Small intestine (tissue), 7 donors: ENCODE data around the gene HMGCR. TPM values are rescaled to one million over a fixed set of nuclear protein-coding genes. Genes with fewer than 3 reads are reported as not detected.

Experiments used
- DNase-seq, 2 donors: peaks; one replicate each; pipeline versions ENCODE4 v3.0.0 to v3.0.0-alpha.2; 2013
- FAIRE-seq: peaks from 2 replicates; lab custom pipeline; 2012; peaks lifted over from hg19 to GRCh38; lab: Jason Lieb, UNC
- H3K27ac ChIP-seq, 3 donors: one replicate each; pipeline ENCODE4 v1.5.1; 2013; ENCODE audit warnings: low read length in 2 of 3, mild to moderate bottlenecking in 2 of 3, control low read depth in 1 of 3, inconsistent platforms in 1 of 3, low read depth in 1 of 3, moderate library complexity in 1 of 3
- H3K27me3 ChIP-seq, 3 donors: one replicate each; pipeline ENCODE4 v1.6.1; 2013; ENCODE audit warnings: low read length in 3 of 3, inconsistent platforms in 1 of 3; ENCODE audit not compliant: control insufficient read depth in 3 of 3, insufficient read depth in 3 of 3
- H3K36me3 ChIP-seq, 3 donors: one replicate each; pipeline ENCODE4 v1.6.1; 2013; ENCODE audit warnings: low read length in 3 of 3, inconsistent platforms in 1 of 3, low read depth in 1 of 3, mild to moderate bottlenecking in 1 of 3, moderate library complexity in 1 of 3; ENCODE audit not compliant: control insufficient read depth in 3 of 3, insufficient read depth in 2 of 3
- H3K4me1 ChIP-seq, 3 donors: one replicate each; pipeline ENCODE4 v1.6.1; 2013; ENCODE audit warnings: low read length in 2 of 3, inconsistent platforms in 1 of 3, low read depth in 1 of 3, mild to moderate bottlenecking in 1 of 3, moderate library complexity in 1 of 3; ENCODE audit not compliant: control insufficient read depth in 3 of 3, insufficient read depth in 2 of 3
- H3K4me3 ChIP-seq, 3 donors: one replicate each; pipeline ENCODE4 v1.5.1; 2013; ENCODE audit warnings: low read length in 3 of 3, control low read depth in 1 of 3, inconsistent platforms in 1 of 3, low read depth in 1 of 3, mild to moderate bottlenecking in 1 of 3, moderate library complexity in 1 of 3
- H3K9me3 ChIP-seq, 2 donors: one replicate each; pipeline ENCODE4 v1.6.1; 2013; ENCODE audit warnings: low read depth in 1 of 2, low read length in 1 of 2; ENCODE audit not compliant: control insufficient read depth in 2 of 2, insufficient read depth in 1 of 2
- WGBS, 3 donors: extraction: QIAGEN DNeasy Blood & Tissue Kit; methylation state at CpG; one replicate each; pipeline ENCODE4 v1.1.7; 2013; 5-methylcytosine and 5-hydroxymethylcytosine counted together
- polyA plus RNA-seq, 4 donors: library from polyadenylated mRNA; stranded (reverse) in 3 of 4; unstranded in 1 of 4; fragments of 200-250 nt in 3 of 4; fragments of 120-200 nt in 1 of 4; gene quantifications; one replicate each; pipeline versions ENCODE4 v1.2.1 to v1.2.3, GENCODE V29; 2013
- donor health status: healthy with polysubstance abuse.
- donor health status: control.
- donor health status: control.
- donor health status: Bipolar disorder and iron deficiency.
- donor health status: healthy.

HMGCR gene
- polyA plus RNA-seq, 4 donors: 3.8 to 54.3 (median 29.3) TPM

- no peak for FAIRE-seq
- peaks cover 13 to 20% (median 18%) of the 10 kb centered on the region in 3 donors for H3K36me3 ChIP-seq
Observed at GRCh38 chr5:75348241-75348640, 11.2 kb downstream of the HMGCR start.

GRCh38 chr5:75349663-75350062 lies 12.6 kb downstream of the HMGCR start:
- Histone ChIP-seq H3K4me3 (no peak overlapping the region), H3K36me3 (peaks cover 15 to 20% (median 16%) of the 10 kb centered on the region in 3 donors), H3K4me1 (no peaks in the 10 kb centered on the region), H3K27ac (no peak overlapping the region), H3K27me3 (no peaks in the 10 kb centered on the region), H3K9me3 (no peaks in the 10 kb centered on the region)
- 95 to 96% (median 96%) methylated on average over 2 of the region's 2 CpGs for WGBS, 3 donors
- DNase-seq: no peak
- FAIRE-seq: no peak

More at GRCh38 chr5:75348241-75348640, 11.2 kb downstream of the HMGCR start:
- Histone ChIP-seq H3K27ac (no peak overlapping the region), H3K9me3 (no peaks in the 10 kb centered on the region), H3K4me3 (no peak overlapping the region), H3K4me1 (no peaks in the 10 kb centered on the region), H3K27me3 (no peaks in the 10 kb centered on the region)
- WGBS, 3 donors: 93 to 97% (median 97%) methylated on average over 3 of the region's 3 CpGs
- no peak for DNase-seq

- H3K36me3 ChIP-seq: peaks cover 18 to 22% (median 21%) of the 10 kb centered on the region in 3 donors
- no peak overlapping the region for H3K4me3 ChIP-seq
- no peaks in the 10 kb centered on the region for H3K9me3 ChIP-seq
- no peaks in the 10 kb centered on the region for H3K4me1 ChIP-seq
- H3K27me3 ChIP-seq: no peaks in the 10 kb centered on the region
- FAIRE-seq: no peak
- no peak overlapping the region for H3K27ac ChIP-seq
- WGBS, 3 donors: 85 to 90% (median 87%) methylated on average over 7 of the region's 7 CpGs
- DNase-seq: no peak
Observed at GRCh38 chr5:75351139-75351926, 14.3 kb downstream of the HMGCR start.

- H3K27ac ChIP-seq: no peak overlapping the region
- FAIRE-seq: no peak
- no peaks in the 10 kb centered on the region for H3K27me3 ChIP-seq
- DNase-seq: no peak
- no peak overlapping the region for H3K4me3 ChIP-seq
- no peaks in the 10 kb centered on the region for H3K4me1 ChIP-seq
- WGBS, 3 donors: 97 to 98% (median 97%) methylated on average over 6 of the region's 6 CpGs
- H3K36me3 ChIP-seq: peaks cover 18 to 26% (median 25%) of the 10 kb centered on the region in 3 donors
- no peaks in the 10 kb centered on the region for H3K9me3 ChIP-seq
Observed at GRCh38 chr5:75355236-75355635, 18.2 kb downstream of the HMGCR start.

- H3K9me3 ChIP-seq: no peaks in the 10 kb centered on the region
- H3K4me1 ChIP-seq: no peaks in the 10 kb centered on the region
- H3K27ac ChIP-seq: no peak overlapping the region
- no peak overlapping the region for H3K4me3 ChIP-seq
- DNase-seq: no peak
- 95 to 100% (median 97%) methylated on average over 7 of the region's 7 CpGs for WGBS, 3 donors
- no peaks in the 10 kb centered on the region for H3K27me3 ChIP-seq
- peaks cover 13 to 28% (median 22%) of the 10 kb centered on the region in 3 donors for H3K36me3 ChIP-seq
- no peak for FAIRE-seq
Observed at GRCh38 chr5:75356719-75357118, 19.7 kb downstream of the HMGCR start.

GRCh38 chr5:75358117-75358516 lies 21.1 kb downstream of the HMGCR start:
- no peaks in the 10 kb centered on the region for H3K4me1 ChIP-seq
- H3K36me3 ChIP-seq: peaks cover 13 to 28% (median 20%) of the 10 kb centered on the region in 3 donors
- 94 to 100% (median 99%) methylated on average over 3 of the region's 3 CpGs for WGBS, 3 donors
- no peaks in the 10 kb centered on the region for H3K9me3 ChIP-seq
- no peaks in the 10 kb centered on the region for H3K27me3 ChIP-seq
- H3K27ac ChIP-seq: no peak overlapping the region
- H3K4me3 ChIP-seq: no peak overlapping the region
- FAIRE-seq (peak; percentile 15), DNase-seq (no peak)

- H3K36me3 ChIP-seq: peaks cover 6 to 21% (median 13%) of the 10 kb centered on the region in 3 donors
- WGBS, 3 donors: 67 to 74% (median 73%) methylated on average over 4 of the region's 4 CpGs
- DNase-seq: no peak
Observed at GRCh38 chr5:75361310-75361709, 24.3 kb downstream of the HMGCR start.

GRCh38 chr5:75362474-75362975 lies 25.5 kb downstream of the HMGCR start:
- H3K27ac ChIP-seq: no peak overlapping the region
- no peak for DNase-seq
- peaks cover 4 to 17% (median 8%) of the 10 kb centered on the region in 3 donors for H3K36me3 ChIP-seq
- H3K9me3 ChIP-seq: no peaks in the 10 kb centered on the region
- H3K4me1 ChIP-seq: no peaks in the 10 kb centered on the region
- FAIRE-seq: no peak
- no peaks in the 10 kb centered on the region for H3K27me3 ChIP-seq
- WGBS, 3 donors: 87 to 96% (median 91%) methylated on average over 4 of the region's 4 CpGs
- no peak overlapping the region for H3K4me3 ChIP-seq

More at GRCh38 chr5:75361310-75361709, 24.3 kb downstream of the HMGCR start:
- Histone ChIP-seq H3K27ac (no peak overlapping the region), H3K4me3 (no peak overlapping the region), H3K4me1 (no peaks in the 10 kb centered on the region), H3K9me3 (no peaks in the 10 kb centered on the region), H3K27me3 (no peaks in the 10 kb centered on the region)
- no peak for FAIRE-seq
